HG02610 (cell line): ENCODE results near the gene ASGR1.

Source experiments
- ATAC-seq: cut with Tn5 transposase; IDR thresholded peaks from one replicate; pipeline ENCODE4 v1.9.1; 2021; ENCODE audit warnings: mild to moderate bottlenecking, moderate library complexity; ENCODE audit not compliant: unreplicated experiment

Gene ASGR1

DNA sequence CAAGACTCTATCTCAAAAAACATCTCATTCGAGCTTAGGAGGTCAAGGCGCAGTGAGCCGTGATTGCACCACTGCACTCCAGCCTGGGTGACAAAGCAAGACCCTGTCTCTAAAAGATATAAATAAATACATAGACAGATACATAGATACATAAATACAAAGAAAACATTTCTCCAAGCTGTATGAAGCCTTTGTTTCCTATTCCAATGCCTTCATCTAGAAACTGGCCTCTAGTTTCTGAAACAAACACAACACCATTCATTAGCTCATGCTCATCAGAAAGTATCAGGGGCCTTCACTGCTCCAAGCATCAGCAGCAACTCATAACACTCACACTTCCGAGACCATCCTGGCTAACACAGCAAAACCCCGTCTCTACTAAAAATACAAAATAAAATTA is 54.2 kb downstream of the ASGR1 start:
- ATAC-seq, result no peak

DNA sequence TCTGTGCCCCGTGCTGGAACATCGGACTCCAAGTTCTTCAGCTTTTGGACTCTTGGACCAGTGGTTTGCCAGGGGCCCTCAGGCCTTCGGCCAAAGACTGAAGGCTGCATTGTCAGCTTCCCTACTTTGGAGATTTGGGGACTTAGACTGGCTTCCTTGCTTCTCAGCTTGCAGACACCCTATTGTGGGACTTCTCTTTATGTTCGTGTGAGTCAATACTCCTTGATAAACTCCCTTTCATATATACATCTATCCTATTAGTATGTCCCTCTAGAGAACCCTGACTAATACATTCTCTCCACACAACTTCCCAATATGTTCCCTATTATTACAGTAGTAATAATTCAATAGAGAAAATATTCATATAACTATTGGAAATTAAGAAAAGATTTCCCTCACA is 55.3 kb downstream of the ASGR1 start:
- no peak for ATAC-seq
